DND-41 (cell line): ENCODE measurements around the gene PRR35.

ENCODE experiments used
- ATAC-seq: fragments of 200-7000 bp; cut with Tn5 transposase; 3 replicates; pipeline ENCODE4 v1.9.1; 2021; ENCODE audit warnings: low read depth; ENCODE audit not compliant: insufficient read depth
- DNase-seq: peaks from one replicate; pipeline ENCODE4 v3.0.0-alpha.2; 2020
- H2AFZ ChIP-seq: 2 replicates; pipeline ENCODE4 v1.6.0; 2012; ENCODE audit warnings: low read depth, low read length
- H3K27ac ChIP-seq: 2 replicates; pipeline ENCODE4 v1.5.1; 2012; ENCODE audit warnings: low read length, inconsistent platforms
- H3K27me3 ChIP-seq: fragments of 200-600 bp; sonication (generic); 2 replicates; pipeline ENCODE4 v1.6.0; 2012; ENCODE audit warnings: low read length, mild to moderate bottlenecking, inconsistent platforms; ENCODE audit not compliant: insufficient read depth, poor library complexity
- H3K36me3 ChIP-seq: 2 replicates; pipeline ENCODE4 v1.5.1; 2012; ENCODE audit warnings: low read length, inconsistent platforms; ENCODE audit not compliant: insufficient read depth
- H3K4me1 ChIP-seq: 2 replicates; pipeline ENCODE4 v1.5.1; 2012; ENCODE audit warnings: mild to moderate bottlenecking, low read length; ENCODE audit not compliant: insufficient read depth
- H3K4me2 ChIP-seq: 2 replicates; pipeline ENCODE4 v1.6.0; 2012; ENCODE audit warnings: mild to moderate bottlenecking, moderate library complexity, low read length, inconsistent platforms; ENCODE audit not compliant: insufficient read depth
- H3K4me3 ChIP-seq, 2 experiments: fragments of 200-600 bp in 1 of 2; shearing (Covaris generic) in 1 of 2; 2 replicates each; pipeline ENCODE4 v1.5.1; 2012 to 2016; ENCODE audit warnings: inconsistent platforms in 2 of 2, low read length in 2 of 2, mild to moderate bottlenecking in 2 of 2, low read depth in 1 of 2, moderate library complexity in 1 of 2
- H3K79me2 ChIP-seq: 2 replicates; pipeline ENCODE4 v1.6.0; 2012; ENCODE audit warnings: low read length, inconsistent platforms; ENCODE audit not compliant: insufficient read depth
- H3K9ac ChIP-seq: 2 replicates; pipeline ENCODE4 v1.6.0; 2012; ENCODE audit warnings: low read depth, mild to moderate bottlenecking, inconsistent platforms, low read length, moderate library complexity
- H3K9me3 ChIP-seq: 2 replicates; pipeline ENCODE4 v1.5.1; 2012; ENCODE audit warnings: low read length, moderate library complexity, mild to moderate bottlenecking, inconsistent platforms; ENCODE audit not compliant: insufficient read depth, severe bottlenecking
- H4K20me1 ChIP-seq: 2 replicates; pipeline ENCODE4 v1.6.0; 2012; ENCODE audit warnings: low read length; ENCODE audit not compliant: insufficient read depth
- CTCF ChIP-seq: IDR thresholded peaks from 2 replicates; pipeline ENCODE4 v1.5.1; 2012; ENCODE audit warnings: borderline replicate concordance, low read length, moderate library complexity, mild to moderate bottlenecking; ENCODE audit not compliant: poor library complexity, severe bottlenecking; ENCODE audit errors: extremely low read depth
- EZH2 ChIP-seq: IDR thresholded peaks from 3 replicates; pipeline ENCODE4 v1.6.1; 2012; ENCODE audit warnings: borderline replicate concordance, low read depth, mild to moderate bottlenecking, moderate library complexity, low read length, inconsistent platforms; ENCODE audit not compliant: severe bottlenecking

The PRR35 gene

GRCh38 chr16:534135-534534, 26.1 kb upstream of the PRR35 start:
- Histone ChIP-seq H3K27me3 (no peaks in the 10 kb centered on the region), H2AFZ (no peak overlapping the region), H4K20me1 (peaks cover 87% of the 10 kb centered on the region), H3K9ac (no peak overlapping the region), H3K4me1 (peaks cover 14% of the 10 kb centered on the region), H3K79me2 (peaks cover 95% of the 10 kb centered on the region), H3K9me3 (no peaks in the 10 kb centered on the region), H3K4me2 (no peak overlapping the region), H3K27ac (no peak overlapping the region), H3K4me3 (no peak overlapping the region), H3K36me3 (peaks cover 60% of the 10 kb centered on the region)
- no peak for DNase-seq
- TF ChIP-seq CTCF: no peak
- no peak for TF ChIP-seq EZH2
- no peak for ATAC-seq

DNA sequence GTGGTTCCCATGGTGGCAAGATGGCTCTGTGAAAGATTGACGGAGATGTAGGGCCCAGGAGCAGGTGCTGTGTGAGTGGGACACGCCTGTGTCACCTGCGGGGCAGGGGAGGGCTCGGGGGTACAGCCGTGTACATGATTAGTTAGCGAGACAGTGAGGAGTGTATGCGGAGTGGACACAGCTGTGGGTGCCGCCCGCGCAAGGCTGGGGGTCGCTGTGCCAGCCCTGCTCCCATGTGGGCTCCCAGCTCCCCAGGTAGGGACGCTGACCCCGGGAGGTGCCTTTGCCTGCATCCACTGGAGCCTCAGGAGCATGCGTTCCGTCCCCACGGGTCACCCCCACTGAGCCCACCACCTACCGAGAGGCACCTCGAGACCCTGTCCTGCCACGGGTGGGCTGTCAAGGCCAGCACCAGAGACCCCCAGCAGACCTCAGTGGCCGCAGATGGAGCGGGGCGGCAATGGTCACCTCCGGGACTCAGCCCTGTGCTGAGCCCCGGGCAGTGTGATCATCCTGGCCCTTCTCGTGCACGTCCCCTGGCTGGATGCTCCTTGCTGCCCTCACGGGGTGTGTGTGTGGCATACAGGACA, 25.2 kb upstream of the PRR35 start:
- peaks cover 87% of the 10 kb centered on the region for H4K20me1 ChIP-seq
- peaks cover 6% of the 10 kb centered on the region for H3K4me1 ChIP-seq
- no peak overlapping the region for H3K4me2 ChIP-seq
- no peaks in the 10 kb centered on the region for H3K27me3 ChIP-seq
- no peak overlapping the region for H2AFZ ChIP-seq
- no peak for ATAC-seq
- no peak overlapping the region for H3K9ac ChIP-seq
- peaks cover 52% of the 10 kb centered on the region for H3K36me3 ChIP-seq
- no peak overlapping the region for H3K27ac ChIP-seq
- DNase-seq: no peak
- no peak overlapping the region for H3K4me3 ChIP-seq
- peaks cover 95% of the 10 kb centered on the region for H3K79me2 ChIP-seq
- H3K9me3 ChIP-seq: no peaks in the 10 kb centered on the region
- TF ChIP-seq CTCF (no peak), EZH2 (no peak)

- peaks cover 95% of the 10 kb centered on the region for H3K79me2 ChIP-seq
- no peaks in the 10 kb centered on the region for H3K4me1 ChIP-seq
Observed at GRCh38 chr16:535446-536405, 24.5 kb upstream of the PRR35 start.

More at GRCh38 chr16:535446-536405, 24.5 kb upstream of the PRR35 start:
- Histone ChIP-seq H3K27ac (no peak overlapping the region), H4K20me1 (peaks cover 87% of the 10 kb centered on the region), H3K4me3 (no peak overlapping the region), H3K9me3 (no peaks in the 10 kb centered on the region), H3K27me3 (no peaks in the 10 kb centered on the region), H3K4me2 (no peak overlapping the region), H2AFZ (no peak overlapping the region), H3K9ac (no peak overlapping the region), H3K36me3 (peaks cover 50% of the 10 kb centered on the region)
- DNase-seq (no peak), ATAC-seq (no peak)
- TF ChIP-seq CTCF (no peak), EZH2 (no peak)
